Lower leg skin (tissue), 3 donors: Measurements from ENCODE around the gene WSCD2.

Experiments
- CTCF ChIP-seq, 3 donors: fragments of 450-650 bp; IDR thresholded peaks; one replicate each; pipeline ENCODE4 v1.5.1; 2016; ENCODE audit warnings: antibody characterized with exemption in 3 of 3, mild to moderate bottlenecking in 3 of 3, moderate library complexity in 2 of 3
- POLR2A ChIP-seq, 2 donors: fragments of 450-650 bp; IDR thresholded peaks; one replicate each; pipeline ENCODE4 v1.6.1; 2016 to 2017; ENCODE audit warnings: antibody characterized with exemption in 2 of 2, mild to moderate bottlenecking in 1 of 2, moderate library complexity in 1 of 2

GRCh38 chr12:108196319-108196718 lies 67.2 kb downstream of the WSCD2 start:
- TF ChIP-seq CTCF (IDR thresholded peaks at IDR 0.05) (no peak), POLR2A (IDR thresholded peaks at IDR 0.05) (no peak)
